Measurements from ENCODE around the gene AOC3.
"Not testable (repeated sequence)": the region's sequence is repeated elsewhere in the genome, so short reads cannot be mapped to it uniquely, and the experiment has no call there.

Gene AOC3

GRCh38 chr17:42873315-42873714 is 22.3 kb downstream of the AOC3 start:
- H3K4me1 ChIP-seq (ENCODE audit: control insufficient read depth, insufficient read depth, low read length): no peaks in the 10 kb centered on the region
- no peaks in the 10 kb centered on the region for H3K36me3 ChIP-seq (ENCODE audit: insufficient read depth, low read length)
- H3K9ac ChIP-seq (ENCODE audit: low read depth, low read length): no peak overlapping the region
- H3K9me3 ChIP-seq (replicated peaks; ENCODE audit: low read length): peaks cover 4% of the 10 kb centered on the region
- H3K4me2 ChIP-seq (ENCODE audit: low read length): no peak overlapping the region
- no peak overlapping the region for H3K4me3 ChIP-seq (ENCODE audit: low read length)
- H3K27me3 ChIP-seq (ENCODE audit: control insufficient read depth, insufficient read depth, low read length): peaks cover 54% of the 10 kb centered on the region

- not testable (repeated sequence) for H3K36me3 ChIP-seq (ENCODE audit: insufficient read depth, low read length); H3K4me3 ChIP-seq (ENCODE audit: low read length); H3K9me3 ChIP-seq (replicated peaks; ENCODE audit: low read length); H3K4me2 ChIP-seq (ENCODE audit: low read length); H3K9ac ChIP-seq (ENCODE audit: low read depth, low read length); H3K4me1 ChIP-seq (ENCODE audit: control insufficient read depth, insufficient read depth, low read length)
- peaks cover 57% of the 10 kb centered on the region for H3K27me3 ChIP-seq (ENCODE audit: control insufficient read depth, insufficient read depth, low read length)
These were observed 23.1 kb downstream of the AOC3 start for GRCh38 chr17:42873932-42874695.

- no peak overlapping the region for H3K9ac ChIP-seq (ENCODE audit: low read depth, low read length)
- no peaks in the 10 kb centered on the region for H3K36me3 ChIP-seq (ENCODE audit: insufficient read depth, low read length)
- no peak overlapping the region for H3K4me2 ChIP-seq (ENCODE audit: low read length)
- H3K4me1 ChIP-seq (ENCODE audit: control insufficient read depth, insufficient read depth, low read length): no peaks in the 10 kb centered on the region
- no peaks in the 10 kb centered on the region for H3K9me3 ChIP-seq (replicated peaks; ENCODE audit: low read length)
- no peak overlapping the region for H3K4me3 ChIP-seq (ENCODE audit: low read length)
- peaks cover 61% of the 10 kb centered on the region for H3K27me3 ChIP-seq (ENCODE audit: control insufficient read depth, insufficient read depth, low read length)
These were observed 26.0 kb downstream of the AOC3 start for GRCh38 chr17:42877037-42877436.

- H3K4me1 ChIP-seq (ENCODE audit: control insufficient read depth, insufficient read depth, low read length): no peaks in the 10 kb centered on the region
- no peaks in the 10 kb centered on the region for H3K9me3 ChIP-seq (replicated peaks; ENCODE audit: low read length)
- no peak overlapping the region for H3K4me2 ChIP-seq (ENCODE audit: low read length)
- no peak overlapping the region for H3K4me3 ChIP-seq (ENCODE audit: low read length)
- no peaks in the 10 kb centered on the region for H3K36me3 ChIP-seq (ENCODE audit: insufficient read depth, low read length)
- no peak overlapping the region for H3K9ac ChIP-seq (ENCODE audit: low read depth, low read length)
- peaks cover 59% of the 10 kb centered on the region for H3K27me3 ChIP-seq (ENCODE audit: control insufficient read depth, insufficient read depth, low read length)
These were observed 27.3 kb downstream of the AOC3 start for GRCh38 chr17:42878123-42878880.

- no peak overlapping the region for H3K9ac ChIP-seq (ENCODE audit: low read depth, low read length)
- no peaks in the 10 kb centered on the region for H3K36me3 ChIP-seq (ENCODE audit: insufficient read depth, low read length)
- H3K4me3 ChIP-seq (ENCODE audit: low read length): no peak overlapping the region
- no peak overlapping the region for H3K4me2 ChIP-seq (ENCODE audit: low read length)
- no peaks in the 10 kb centered on the region for H3K9me3 ChIP-seq (replicated peaks; ENCODE audit: low read length)
- H3K4me1 ChIP-seq (ENCODE audit: control insufficient read depth, insufficient read depth, low read length): no peaks in the 10 kb centered on the region
- peaks cover 62% of the 10 kb centered on the region for H3K27me3 ChIP-seq (ENCODE audit: control insufficient read depth, insufficient read depth, low read length)
These were observed 28.1 kb downstream of the AOC3 start for GRCh38 chr17:42878924-42879595.

GRCh38 chr17:42879596-42879985 is 28.6 kb downstream of the AOC3 start:
- H3K4me2 ChIP-seq (ENCODE audit: low read length): no peak overlapping the region
- no peaks in the 10 kb centered on the region for H3K9me3 ChIP-seq (replicated peaks; ENCODE audit: low read length)
- peaks cover 58% of the 10 kb centered on the region for H3K27me3 ChIP-seq (ENCODE audit: control insufficient read depth, insufficient read depth, low read length)
- no peaks in the 10 kb centered on the region for H3K4me1 ChIP-seq (ENCODE audit: control insufficient read depth, insufficient read depth, low read length)
- H3K9ac ChIP-seq (ENCODE audit: low read depth, low read length): no peak overlapping the region
- no peak overlapping the region for H3K4me3 ChIP-seq (ENCODE audit: low read length)
- H3K36me3 ChIP-seq (ENCODE audit: insufficient read depth, low read length): no peaks in the 10 kb centered on the region

- H3K27me3 ChIP-seq (ENCODE audit: control insufficient read depth, insufficient read depth, low read length): peaks cover 58% of the 10 kb centered on the region
- no peaks in the 10 kb centered on the region for H3K4me1 ChIP-seq (ENCODE audit: control insufficient read depth, insufficient read depth, low read length)
These were observed 29.8 kb downstream of the AOC3 start for GRCh38 chr17:42880776-42881310.

GRCh38 chr17:42881706-42882105 is 30.7 kb downstream of the AOC3 start:
- not testable (repeated sequence) for H3K9ac ChIP-seq (ENCODE audit: low read depth, low read length); H3K4me1 ChIP-seq (ENCODE audit: control insufficient read depth, insufficient read depth, low read length); H3K9me3 ChIP-seq (replicated peaks; ENCODE audit: low read length); H3K36me3 ChIP-seq (ENCODE audit: insufficient read depth, low read length); H3K4me3 ChIP-seq (ENCODE audit: low read length); H3K4me2 ChIP-seq (ENCODE audit: low read length)
- H3K27me3 ChIP-seq (ENCODE audit: control insufficient read depth, insufficient read depth, low read length): peaks cover 56% of the 10 kb centered on the region

More at GRCh38 chr17:42880776-42881310, 29.8 kb downstream of the AOC3 start:
- H3K4me3 ChIP-seq (ENCODE audit: low read length): no peak overlapping the region
- no peaks in the 10 kb centered on the region for H3K36me3 ChIP-seq (ENCODE audit: insufficient read depth, low read length)
- no peak overlapping the region for H3K9ac ChIP-seq (ENCODE audit: low read depth, low read length)
- H3K9me3 ChIP-seq (replicated peaks; ENCODE audit: low read length): no peaks in the 10 kb centered on the region
- H3K4me2 ChIP-seq (ENCODE audit: low read length): no peak overlapping the region

GRCh38 chr17:42882166-42882565 is 31.2 kb downstream of the AOC3 start:
- Histone ChIP-seq H3K4me1 (ENCODE audit: control insufficient read depth, insufficient read depth, low read length) (no peaks in the 10 kb centered on the region), H3K36me3 (ENCODE audit: insufficient read depth, low read length) (no peaks in the 10 kb centered on the region), H3K4me2 (ENCODE audit: low read length) (no peak overlapping the region), H3K9ac (ENCODE audit: low read depth, low read length) (no peak overlapping the region), H3K9me3 (replicated peaks; ENCODE audit: low read length) (no peaks in the 10 kb centered on the region), H3K27me3 (ENCODE audit: control insufficient read depth, insufficient read depth, low read length) (peaks cover 51% of the 10 kb centered on the region), H3K4me3 (ENCODE audit: low read length) (no peak overlapping the region)

- Histone ChIP-seq H3K27me3 (ENCODE audit: control insufficient read depth, insufficient read depth, low read length) (peaks cover 34% of the 10 kb centered on the region), H3K9ac (ENCODE audit: low read depth, low read length) (no peak overlapping the region), H3K4me2 (ENCODE audit: low read length) (no peak overlapping the region), H3K4me3 (ENCODE audit: low read length) (no peak overlapping the region), H3K36me3 (ENCODE audit: insufficient read depth, low read length) (no peaks in the 10 kb centered on the region), H3K9me3 (replicated peaks; ENCODE audit: low read length) (no peaks in the 10 kb centered on the region), H3K4me1 (ENCODE audit: control insufficient read depth, insufficient read depth, low read length) (no peaks in the 10 kb centered on the region)
These were observed 33.0 kb downstream of the AOC3 start for GRCh38 chr17:42883802-42884558.

GRCh38 chr17:42885806-42886205 is 34.8 kb downstream of the AOC3 start:
- not testable (repeated sequence) for H3K4me2 ChIP-seq (ENCODE audit: low read length); H3K9ac ChIP-seq (ENCODE audit: low read depth, low read length); H3K4me1 ChIP-seq (ENCODE audit: control insufficient read depth, insufficient read depth, low read length); H3K36me3 ChIP-seq (ENCODE audit: insufficient read depth, low read length); H3K4me3 ChIP-seq (ENCODE audit: low read length); H3K9me3 ChIP-seq (replicated peaks; ENCODE audit: low read length)
- peaks cover 35% of the 10 kb centered on the region for H3K27me3 ChIP-seq (ENCODE audit: control insufficient read depth, insufficient read depth, low read length)
